GM13976 (cell line): ENCODE data around the gene KCNS3.

Experiments used
- DNase-seq: peaks from one replicate; pipeline ENCODE4 v3.0.0; 2012; ENCODE audit warnings: low spot score
- in situ Hi-C: fragments of 300-500 bp; cut with MboI; formaldehyde crosslinking; loops from one replicate; pipeline ENCODE4 v1.12.0; 2022; ENCODE audit warnings: low sequenced_read_pairs, mixed read lengths, inconsistent platforms; ENCODE audit not compliant: unreplicated experiment
- TF ChIP-seq, protein P1 (sequence below): IDR thresholded peaks from 2 replicates; pipeline ENCODE4 v1.5.1; 2012; ENCODE audit warnings: borderline replicate concordance, mild to moderate bottlenecking; ENCODE audit not compliant: insufficient read depth; ENCODE audit errors: extremely low read depth, missing control alignments, control extremely low read depth

KCNS3 gene

DNA sequence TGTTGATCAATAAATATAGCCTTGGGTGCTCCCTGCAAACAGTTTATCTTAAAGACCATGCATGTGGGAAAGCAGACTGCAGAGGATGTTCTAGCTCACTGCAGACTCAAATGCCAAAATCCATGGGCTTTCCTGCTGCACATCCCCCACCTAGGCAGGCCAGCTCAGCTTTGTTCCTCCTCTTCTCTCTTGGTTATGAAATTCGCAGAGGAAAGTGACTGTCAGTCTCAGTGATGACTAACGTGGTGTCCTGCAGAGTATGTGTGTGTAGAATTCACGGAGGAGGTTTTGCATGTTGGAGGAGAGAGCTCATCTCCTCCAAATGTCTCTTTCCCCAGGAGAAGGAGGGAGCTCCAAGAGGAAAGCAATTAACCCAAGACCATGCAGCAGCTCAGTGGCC lies 21.4 kb upstream of the KCNS3 start:
- no peak for DNase-seq

DNA sequence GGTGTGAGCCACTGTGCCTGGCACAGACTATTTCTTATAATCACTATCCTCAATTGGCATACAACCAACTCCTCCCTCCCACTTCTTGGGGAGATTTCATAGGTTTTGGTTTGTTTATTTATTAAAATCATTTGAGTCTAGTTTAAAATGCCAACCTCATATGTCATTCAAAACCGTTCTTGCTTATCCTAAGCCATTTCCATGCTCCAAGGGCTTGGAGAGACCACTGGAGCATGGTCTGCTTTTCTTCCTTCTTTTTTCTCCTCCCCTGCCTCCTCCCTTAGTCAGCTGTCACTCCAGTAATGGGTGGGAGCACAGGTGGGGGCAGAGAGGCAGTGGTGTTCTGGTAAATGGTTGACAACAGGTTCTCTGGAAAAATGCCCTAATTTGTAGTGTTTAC lies 20.4 kb upstream of the KCNS3 start:
- in situ Hi-C loops = loop anchor here (25.0 kb wide), 2 partner anchors 304 to 529 kb away; no protein-coding TSS in a partner anchor
- TF ChIP-seq, protein P1, sequence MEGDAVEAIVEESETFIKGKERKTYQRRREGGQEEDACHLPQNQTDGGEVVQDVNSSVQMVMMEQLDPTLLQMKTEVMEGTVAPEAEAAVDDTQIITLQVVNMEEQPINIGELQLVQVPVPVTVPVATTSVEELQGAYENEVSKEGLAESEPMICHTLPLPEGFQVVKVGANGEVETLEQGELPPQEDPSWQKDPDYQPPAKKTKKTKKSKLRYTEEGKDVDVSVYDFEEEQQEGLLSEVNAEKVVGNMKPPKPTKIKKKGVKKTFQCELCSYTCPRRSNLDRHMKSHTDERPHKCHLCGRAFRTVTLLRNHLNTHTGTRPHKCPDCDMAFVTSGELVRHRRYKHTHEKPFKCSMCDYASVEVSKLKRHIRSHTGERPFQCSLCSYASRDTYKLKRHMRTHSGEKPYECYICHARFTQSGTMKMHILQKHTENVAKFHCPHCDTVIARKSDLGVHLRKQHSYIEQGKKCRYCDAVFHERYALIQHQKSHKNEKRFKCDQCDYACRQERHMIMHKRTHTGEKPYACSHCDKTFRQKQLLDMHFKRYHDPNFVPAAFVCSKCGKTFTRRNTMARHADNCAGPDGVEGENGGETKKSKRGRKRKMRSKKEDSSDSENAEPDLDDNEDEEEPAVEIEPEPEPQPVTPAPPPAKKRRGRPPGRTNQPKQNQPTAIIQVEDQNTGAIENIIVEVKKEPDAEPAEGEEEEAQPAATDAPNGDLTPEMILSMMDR = no peak
- DNase-seq = no peak

More for the DNA sequence above, 21.4 kb upstream of the KCNS3 start:
- TF ChIP-seq, protein P1 = no peak
- in situ Hi-C loops = loop anchor here (25.0 kb wide), 2 partner anchors 305 to 530 kb away; no protein-coding TSS in a partner anchor

DNA sequence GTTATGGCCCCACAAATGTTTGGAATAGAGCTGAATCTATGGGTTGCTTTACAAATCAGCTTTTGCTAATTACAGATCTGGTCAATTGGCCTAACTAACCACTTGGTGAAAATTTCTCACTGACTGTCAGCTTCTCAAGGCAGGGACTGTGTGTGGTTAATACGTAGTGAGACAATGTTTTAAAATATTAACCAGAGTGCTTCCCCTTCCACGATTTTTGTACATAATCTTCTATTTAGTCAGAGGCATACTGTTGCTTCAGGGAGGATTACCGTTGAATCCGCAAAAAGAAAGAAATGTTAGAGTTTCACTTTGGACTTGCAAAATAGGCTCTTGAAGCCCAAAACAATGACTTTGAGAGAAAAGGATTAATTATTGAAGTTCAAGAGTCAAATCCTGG lies 14.9 kb upstream of the KCNS3 start:
- in situ Hi-C loops = loop anchor here (25.0 kb wide), 2 partner anchors 299 to 524 kb away; no protein-coding TSS in a partner anchor
- no peak for DNase-seq
- TF ChIP-seq, protein P1 = no peak

DNA sequence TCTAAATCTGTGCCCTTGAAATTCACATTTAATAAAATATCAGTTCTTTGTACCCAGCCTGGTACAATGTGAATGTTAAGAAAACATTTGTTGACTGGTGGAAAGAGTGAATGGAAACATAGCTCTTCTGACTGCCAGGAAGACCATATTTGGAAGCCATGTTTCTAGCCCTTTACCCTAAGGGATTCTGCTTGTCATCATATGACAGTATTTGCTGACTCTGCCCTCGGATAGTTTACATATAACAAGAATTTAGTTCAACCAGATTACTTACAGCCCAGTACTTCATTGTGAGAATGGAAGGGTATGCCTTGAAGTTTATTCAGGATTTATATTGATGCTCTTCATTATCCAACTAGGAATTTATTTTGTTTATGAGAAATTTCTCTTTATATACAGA lies 13.8 kb upstream of the KCNS3 start:
- in situ Hi-C loops = loop anchor here (25.0 kb wide), 2 partner anchors 298 to 523 kb away; no protein-coding TSS in a partner anchor
- DNase-seq = no peak
- TF ChIP-seq, protein P1 = no peak

DNA sequence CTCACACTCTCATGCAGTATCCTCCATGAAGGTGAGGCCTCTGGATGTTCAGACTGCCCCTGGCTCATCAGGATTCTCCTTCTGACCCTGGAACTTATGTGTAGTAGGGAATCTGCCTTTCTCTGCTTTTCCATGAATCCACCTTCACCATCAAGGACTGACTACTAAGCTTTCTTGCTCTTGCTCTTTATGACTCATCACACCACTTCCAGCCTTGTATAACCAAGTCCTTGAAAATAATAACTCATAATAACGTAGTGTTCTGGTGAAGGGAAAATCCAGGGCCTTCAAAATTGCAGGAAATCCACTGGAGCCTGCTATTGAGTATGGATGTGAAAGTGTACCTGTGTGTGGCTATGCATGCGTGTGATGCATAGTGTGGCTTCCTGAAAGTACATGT lies 11.3 kb upstream of the KCNS3 start:
- in situ Hi-C loops = loop anchor here (25.0 kb wide), 2 partner anchors 295 to 520 kb away; no protein-coding TSS in a partner anchor
- no peak for DNase-seq

DNA sequence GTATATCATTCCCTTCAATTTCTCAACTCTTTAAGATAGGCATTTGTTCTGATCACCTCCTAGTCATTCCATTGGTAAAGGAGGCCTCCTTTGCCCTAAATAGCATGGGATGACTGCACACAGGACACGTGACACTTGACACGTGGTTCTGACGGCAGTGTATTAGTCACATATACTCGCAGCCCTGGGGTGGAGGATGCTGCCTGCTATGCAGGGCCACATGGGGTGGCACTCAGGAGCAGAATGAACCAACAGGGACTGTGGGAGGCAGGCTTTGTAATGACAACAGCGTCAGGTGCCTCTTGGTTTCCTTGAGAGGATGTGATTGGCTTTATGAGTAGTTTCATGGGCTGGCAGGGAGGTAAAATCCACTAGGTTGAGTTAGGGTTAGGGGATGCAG lies 9.3 kb upstream of the KCNS3 start:
- TF ChIP-seq, protein P1 = no peak
- in situ Hi-C loops = loop anchor here (25.0 kb wide), 2 partner anchors 293 to 518 kb away; no protein-coding TSS in a partner anchor
- DNase-seq = no peak

More for the DNA sequence above, 11.3 kb upstream of the KCNS3 start:
- TF ChIP-seq, protein P1 = no peak

DNA sequence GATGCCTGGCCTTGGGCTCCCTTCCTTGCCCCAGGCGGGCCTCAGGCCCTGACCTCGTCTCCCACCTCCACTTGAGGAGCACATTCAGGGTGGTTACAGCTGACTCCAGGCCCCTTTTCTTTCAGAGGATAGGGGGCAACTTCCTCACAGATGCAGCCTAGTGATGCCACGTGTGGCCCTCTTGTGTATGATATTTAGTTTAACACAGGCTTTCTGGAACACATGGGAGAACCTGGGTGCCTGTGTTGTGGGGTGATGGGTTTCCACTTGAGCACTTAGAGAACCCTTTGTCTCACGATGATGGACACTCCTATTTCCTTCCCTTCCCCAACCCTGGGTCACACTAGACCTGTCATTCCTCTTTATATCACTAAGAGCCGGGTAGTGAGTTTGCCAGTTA lies 6.8 kb upstream of the KCNS3 start:
- TF ChIP-seq, protein P1 = no peak
- DNase-seq = no peak
- in situ Hi-C loops = loop anchor here (25.0 kb wide), 2 partner anchors 291 to 516 kb away; no protein-coding TSS in a partner anchor
